Measurements from ENCODE around the gene OSR1.

OSR1 gene

DNA sequence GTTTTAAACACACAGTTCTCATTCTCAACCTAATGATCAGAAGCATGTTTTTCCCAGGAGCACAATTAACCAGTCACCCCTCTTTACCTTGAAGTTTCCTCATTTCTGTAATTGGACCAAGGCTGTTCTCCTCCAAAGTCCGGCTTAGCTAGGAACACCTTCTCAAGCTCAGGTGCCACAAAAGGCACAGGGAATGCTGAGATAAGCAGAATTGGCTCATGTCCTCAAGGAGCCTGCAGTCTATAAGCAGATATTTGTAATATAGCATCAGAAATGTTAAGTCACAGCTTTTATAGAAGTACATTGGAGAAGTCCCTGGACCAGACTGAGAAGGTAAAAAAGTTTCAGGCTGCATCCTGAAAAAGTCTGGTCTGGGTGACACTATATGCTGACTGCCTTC is 20.7 kb downstream of the OSR1 start:
- Histone ChIP-seq H3K36me3 (ENCODE audit: control insufficient read depth in 5 of 5, insufficient read depth in 5 of 5, low read length in 5 of 5) (peaks cover 0 to 8% (median 5%) of the 10 kb centered on the region in 5 donors), H3K9ac (ENCODE audit: low read length in 5 of 5) (no peak overlapping the region), H3K27ac (ENCODE audit: low read depth, low read length) (no peak overlapping the region), H3K9me3 (ENCODE audit: control insufficient read depth in 5 of 5, low read length in 5 of 5) (no peaks in the 10 kb centered on the region), H3K4me3 (ENCODE audit: low read depth in 1 of 5, low read length in 5 of 5) (no peak overlapping the region), H3K4me1 (ENCODE audit: control insufficient read depth in 5 of 5, insufficient read depth in 5 of 5, low read length in 5 of 5) (peaks cover 0 to 4% (median 0%) of the 10 kb centered on the region in 5 donors), H3K27me3 (ENCODE audit: control insufficient read depth in 5 of 5, insufficient read depth in 4 of 5, low read length in 5 of 5) (no peaks in the 10 kb centered on the region)

DNA sequence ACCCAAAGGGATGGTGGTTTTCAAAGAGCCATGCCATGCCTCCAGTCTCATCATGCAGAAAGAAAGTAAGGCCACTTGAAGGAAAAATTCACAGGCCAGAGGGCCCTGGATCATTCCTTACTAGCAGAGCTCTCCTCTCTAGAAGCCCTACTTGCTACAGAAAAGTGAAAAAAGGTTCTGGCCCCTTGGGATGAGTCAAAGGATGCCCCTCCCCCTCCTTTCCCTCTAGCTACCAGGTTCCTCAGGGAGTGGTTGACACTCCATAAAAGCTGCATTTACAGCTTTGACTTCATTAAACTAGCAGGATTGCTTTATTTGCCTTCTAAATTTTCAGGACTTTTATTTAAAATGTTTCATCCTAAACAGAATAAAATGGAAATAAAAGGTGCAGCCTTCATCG is 21.2 kb downstream of the OSR1 start:
- H3K9ac ChIP-seq (ENCODE audit: low read length in 5 of 5) = no peak overlapping the region
- H3K9me3 ChIP-seq (ENCODE audit: control insufficient read depth in 5 of 5, low read length in 5 of 5) = no peaks in the 10 kb centered on the region
- H3K36me3 ChIP-seq (ENCODE audit: control insufficient read depth in 5 of 5, insufficient read depth in 5 of 5, low read length in 5 of 5) = peaks cover 0 to 8% (median 5%) of the 10 kb centered on the region in 5 donors
- peaks cover 0 to 4% (median 0%) of the 10 kb centered on the region in 5 donors for H3K4me1 ChIP-seq (ENCODE audit: control insufficient read depth in 5 of 5, insufficient read depth in 5 of 5, low read length in 5 of 5)
- H3K27me3 ChIP-seq (ENCODE audit: control insufficient read depth in 5 of 5, insufficient read depth in 4 of 5, low read length in 5 of 5) = no peaks in the 10 kb centered on the region
- H3K27ac ChIP-seq (ENCODE audit: low read depth, low read length) = no peak overlapping the region
- H3K4me3 ChIP-seq (ENCODE audit: low read depth in 1 of 5, low read length in 5 of 5) = no peak overlapping the region

DNA sequence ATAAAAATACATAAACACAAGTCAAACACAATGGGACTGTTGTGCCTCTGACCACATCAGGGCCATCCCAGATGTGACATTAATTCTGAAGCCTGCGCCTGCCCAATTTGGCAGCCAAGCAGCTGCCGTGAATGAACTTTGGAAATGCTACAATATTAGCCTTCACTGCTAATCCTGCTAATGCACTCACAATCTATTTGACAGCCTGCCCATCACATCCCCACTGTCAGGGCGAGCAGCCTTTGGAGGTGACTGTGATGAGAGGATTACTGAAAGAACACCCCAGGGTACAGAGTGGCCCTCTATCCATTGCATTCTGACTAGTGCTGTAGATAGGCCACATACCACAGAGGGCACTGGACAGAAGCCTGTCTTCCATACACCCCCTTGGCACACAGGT is 21.6 kb downstream of the OSR1 start:
- H3K9me3 ChIP-seq (ENCODE audit: control insufficient read depth in 5 of 5, low read length in 5 of 5) = no peaks in the 10 kb centered on the region
- H3K27me3 ChIP-seq (ENCODE audit: control insufficient read depth in 5 of 5, insufficient read depth in 4 of 5, low read length in 5 of 5) = no peaks in the 10 kb centered on the region
- H3K27ac ChIP-seq (ENCODE audit: low read depth, low read length) = no peak overlapping the region
- H3K36me3 ChIP-seq (ENCODE audit: control insufficient read depth in 5 of 5, insufficient read depth in 5 of 5, low read length in 5 of 5) = peaks cover 0 to 8% (median 5%) of the 10 kb centered on the region in 5 donors
- peaks cover 0 to 4% (median 0%) of the 10 kb centered on the region in 5 donors for H3K4me1 ChIP-seq (ENCODE audit: control insufficient read depth in 5 of 5, insufficient read depth in 5 of 5, low read length in 5 of 5)
- no peak overlapping the region for H3K4me3 ChIP-seq (ENCODE audit: low read depth in 1 of 5, low read length in 5 of 5)
- H3K9ac ChIP-seq (ENCODE audit: low read length in 5 of 5) = no peak overlapping the region

DNA sequence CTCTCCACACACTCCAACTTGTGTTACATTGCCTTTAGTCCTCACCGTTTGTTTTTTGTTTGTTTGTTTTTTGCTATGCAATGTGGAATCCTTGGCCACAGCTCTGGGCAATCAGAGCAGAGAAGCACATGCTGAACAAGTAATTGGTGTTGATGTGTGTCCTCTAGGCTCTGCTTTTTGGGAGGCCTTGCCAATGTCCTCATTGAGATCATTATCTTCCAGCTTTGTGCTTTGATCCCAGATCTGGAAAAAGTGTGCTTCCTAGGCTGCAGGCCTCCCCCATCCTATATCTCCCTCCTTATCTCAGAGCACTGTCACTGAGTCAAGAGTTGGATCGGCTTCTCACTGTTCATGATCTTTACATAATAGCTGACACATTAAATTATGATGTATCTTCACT is 25.9 kb downstream of the OSR1 start:
- no peak overlapping the region for H3K4me3 ChIP-seq (ENCODE audit: low read depth in 1 of 5, low read length in 5 of 5)

DNA sequence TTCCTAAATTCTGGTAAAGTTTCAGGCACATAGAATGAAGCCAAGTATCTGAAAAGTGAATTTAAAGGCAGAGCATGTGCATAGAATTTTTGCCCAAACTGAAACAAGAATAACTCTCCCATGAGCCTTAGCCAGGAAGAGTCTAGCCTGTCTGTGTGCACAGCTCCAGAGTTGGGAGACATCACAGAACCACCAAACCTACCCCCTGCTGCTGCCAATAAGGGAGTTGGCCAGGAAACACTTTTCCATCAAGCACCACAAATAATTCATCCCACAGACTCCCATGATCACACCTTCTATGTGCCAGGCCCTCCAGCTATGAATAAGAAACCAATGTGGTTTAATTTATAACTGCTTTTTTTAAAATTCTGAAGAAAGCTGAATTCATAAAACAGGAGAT is 27.0 kb downstream of the OSR1 start:
- Histone ChIP-seq H3K4me1 (ENCODE audit: control insufficient read depth in 5 of 5, insufficient read depth in 5 of 5, low read length in 5 of 5) (no peaks in the 10 kb centered on the region), H3K9ac (ENCODE audit: low read length in 5 of 5) (no peak overlapping the region), H3K27ac (ENCODE audit: low read depth, low read length) (no peak overlapping the region), H3K9me3 (ENCODE audit: control insufficient read depth in 5 of 5, low read length in 5 of 5) (no peaks in the 10 kb centered on the region), H3K36me3 (ENCODE audit: control insufficient read depth in 5 of 5, insufficient read depth in 5 of 5, low read length in 5 of 5) (peaks cover 0 to 5% (median 0%) of the 10 kb centered on the region in 5 donors), H3K27me3 (ENCODE audit: control insufficient read depth in 5 of 5, insufficient read depth in 4 of 5, low read length in 5 of 5) (no peaks in the 10 kb centered on the region), H3K4me3 (ENCODE audit: low read depth in 1 of 5, low read length in 5 of 5) (no peak overlapping the region)

More for the DNA sequence above, 25.9 kb downstream of the OSR1 start:
- no peak overlapping the region for H3K27ac ChIP-seq (ENCODE audit: low read depth, low read length)
- H3K36me3 ChIP-seq (ENCODE audit: control insufficient read depth in 5 of 5, insufficient read depth in 5 of 5, low read length in 5 of 5) = peaks cover 0 to 5% (median 0%) of the 10 kb centered on the region in 5 donors
- H3K9ac ChIP-seq (ENCODE audit: low read length in 5 of 5) = no peak overlapping the region
- H3K9me3 ChIP-seq (ENCODE audit: control insufficient read depth in 5 of 5, low read length in 5 of 5) = no peaks in the 10 kb centered on the region
- H3K4me1 ChIP-seq (ENCODE audit: control insufficient read depth in 5 of 5, insufficient read depth in 5 of 5, low read length in 5 of 5) = peaks cover 0 to 4% (median 0%) of the 10 kb centered on the region in 5 donors
- H3K27me3 ChIP-seq (ENCODE audit: control insufficient read depth in 5 of 5, insufficient read depth in 4 of 5, low read length in 5 of 5) = no peaks in the 10 kb centered on the region

DNA sequence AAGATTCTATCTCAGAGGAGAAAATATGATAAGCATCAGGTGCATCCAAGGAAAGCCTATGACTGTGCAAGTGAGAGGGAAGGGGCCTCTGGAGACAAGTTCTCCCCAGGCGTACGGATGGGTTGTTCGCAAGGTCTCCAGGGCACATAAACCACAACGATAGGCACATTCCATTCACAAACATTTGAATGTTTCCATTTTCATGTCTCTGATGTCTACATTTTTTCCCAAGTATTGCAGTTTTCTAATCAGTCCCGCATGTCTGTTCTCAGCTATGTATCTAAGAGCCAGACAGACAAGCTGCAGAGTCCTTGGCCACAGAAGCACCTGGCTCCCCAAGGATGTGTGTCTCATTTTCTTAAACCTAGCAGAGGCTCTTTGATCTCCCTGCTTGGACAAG is 28.0 kb downstream of the OSR1 start:
- H3K9ac ChIP-seq (ENCODE audit: low read length in 5 of 5) = no peak overlapping the region
- no peaks in the 10 kb centered on the region for H3K9me3 ChIP-seq (ENCODE audit: control insufficient read depth in 5 of 5, low read length in 5 of 5)
- no peak overlapping the region for H3K27ac ChIP-seq (ENCODE audit: low read depth, low read length)
- H3K4me1 ChIP-seq (ENCODE audit: control insufficient read depth in 5 of 5, insufficient read depth in 5 of 5, low read length in 5 of 5) = no peaks in the 10 kb centered on the region
- H3K36me3 ChIP-seq (ENCODE audit: control insufficient read depth in 5 of 5, insufficient read depth in 5 of 5, low read length in 5 of 5) = peaks cover 0 to 5% (median 0%) of the 10 kb centered on the region in 5 donors
- no peaks in the 10 kb centered on the region for H3K27me3 ChIP-seq (ENCODE audit: control insufficient read depth in 5 of 5, insufficient read depth in 4 of 5, low read length in 5 of 5)
- H3K4me3 ChIP-seq (ENCODE audit: low read depth in 1 of 5, low read length in 5 of 5) = no peak overlapping the region

DNA sequence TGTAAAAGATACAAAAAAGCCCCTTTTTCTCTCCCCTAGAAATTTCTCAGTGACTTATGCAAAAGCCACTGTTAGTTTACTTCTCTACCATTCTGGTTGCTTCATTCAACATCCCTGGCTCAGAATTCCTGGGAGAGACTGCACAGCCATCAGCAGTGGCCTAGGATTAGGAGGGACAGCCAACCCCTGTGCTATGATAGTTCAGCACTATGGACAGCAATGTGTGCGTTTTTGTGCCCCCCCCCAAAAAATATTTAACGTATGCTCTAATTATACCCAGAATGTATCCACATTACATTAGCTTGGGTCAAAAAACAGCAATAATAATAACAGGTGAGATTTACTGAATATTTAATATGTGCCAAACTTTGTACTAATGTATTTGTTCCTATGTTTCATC is 29.0 kb downstream of the OSR1 start:
- no peak overlapping the region for H3K9ac ChIP-seq (ENCODE audit: low read length in 5 of 5)
- no peaks in the 10 kb centered on the region for H3K9me3 ChIP-seq (ENCODE audit: control insufficient read depth in 5 of 5, low read length in 5 of 5)

DNA sequence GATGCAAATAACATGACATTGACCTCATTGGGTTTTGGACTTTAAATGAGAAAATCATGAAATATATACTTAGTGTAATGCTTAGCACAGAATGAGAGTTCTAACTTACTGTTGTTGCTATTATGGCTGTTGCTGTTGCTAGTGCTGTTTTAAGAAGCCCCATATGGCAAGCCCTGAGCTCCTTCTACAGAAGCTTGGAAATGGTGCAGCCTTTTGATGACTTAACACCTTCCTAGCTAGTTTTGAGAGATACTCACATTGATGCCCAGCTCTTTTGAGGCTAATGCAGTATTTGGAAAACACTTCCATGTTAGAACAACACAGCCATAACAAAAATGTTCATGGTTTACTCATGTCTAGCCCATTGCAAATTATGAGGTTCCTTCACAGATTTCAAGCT is 30.9 kb downstream of the OSR1 start:
- H3K9ac ChIP-seq (ENCODE audit: low read length in 5 of 5) = no peak overlapping the region
- no peaks in the 10 kb centered on the region for H3K36me3 ChIP-seq (ENCODE audit: control insufficient read depth in 5 of 5, insufficient read depth in 5 of 5, low read length in 5 of 5)
- no peak overlapping the region for H3K27ac ChIP-seq (ENCODE audit: low read depth, low read length)
- no peaks in the 10 kb centered on the region for H3K27me3 ChIP-seq (ENCODE audit: control insufficient read depth in 5 of 5, insufficient read depth in 4 of 5, low read length in 5 of 5)
- no peak overlapping the region for H3K4me3 ChIP-seq (ENCODE audit: low read depth in 1 of 5, low read length in 5 of 5)
- no peaks in the 10 kb centered on the region for H3K9me3 ChIP-seq (ENCODE audit: control insufficient read depth in 5 of 5, low read length in 5 of 5)
- H3K4me1 ChIP-seq (ENCODE audit: control insufficient read depth in 5 of 5, insufficient read depth in 5 of 5, low read length in 5 of 5) = no peaks in the 10 kb centered on the region

More for the DNA sequence above, 29.0 kb downstream of the OSR1 start:
- Histone ChIP-seq H3K27me3 (ENCODE audit: control insufficient read depth in 5 of 5, insufficient read depth in 4 of 5, low read length in 5 of 5) (no peaks in the 10 kb centered on the region), H3K4me3 (ENCODE audit: low read depth in 1 of 5, low read length in 5 of 5) (no peak overlapping the region), H3K4me1 (ENCODE audit: control insufficient read depth in 5 of 5, insufficient read depth in 5 of 5, low read length in 5 of 5) (no peaks in the 10 kb centered on the region), H3K27ac (ENCODE audit: low read depth, low read length) (no peak overlapping the region), H3K36me3 (ENCODE audit: control insufficient read depth in 5 of 5, insufficient read depth in 5 of 5, low read length in 5 of 5) (peaks cover 0 to 5% (median 0%) of the 10 kb centered on the region in 5 donors)

DNA sequence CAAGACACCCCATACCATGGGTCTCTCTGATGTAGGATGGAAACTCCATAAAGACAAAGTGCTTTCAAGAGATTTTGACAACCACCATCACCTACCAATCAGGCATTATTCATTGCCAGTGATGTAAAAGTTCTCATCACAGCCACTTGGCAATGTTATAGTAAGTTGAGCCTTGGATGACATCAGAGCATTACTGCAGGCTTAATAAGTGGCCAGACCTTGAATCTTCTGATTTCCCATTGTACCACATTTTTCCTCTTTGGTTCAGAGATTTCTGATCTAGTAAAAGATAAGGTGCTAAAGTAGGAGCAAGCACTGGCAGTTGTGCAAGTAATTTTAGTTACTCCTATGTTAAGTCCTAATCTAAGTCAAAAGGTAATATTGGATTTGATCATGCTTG is 36.5 kb downstream of the OSR1 start:
- H3K4me3 ChIP-seq (ENCODE audit: low read depth in 1 of 5, low read length in 5 of 5) = no peak overlapping the region
- H3K4me1 ChIP-seq (ENCODE audit: control insufficient read depth in 5 of 5, insufficient read depth in 5 of 5, low read length in 5 of 5) = no peaks in the 10 kb centered on the region
- H3K27me3 ChIP-seq (ENCODE audit: control insufficient read depth in 5 of 5, insufficient read depth in 4 of 5, low read length in 5 of 5) = no peaks in the 10 kb centered on the region
- H3K9me3 ChIP-seq (ENCODE audit: control insufficient read depth in 5 of 5, low read length in 5 of 5) = peaks cover 0 to 4% (median 2%) of the 10 kb centered on the region in 5 donors
- no peak overlapping the region for H3K27ac ChIP-seq (ENCODE audit: low read depth, low read length)
- H3K36me3 ChIP-seq (ENCODE audit: control insufficient read depth in 5 of 5, insufficient read depth in 5 of 5, low read length in 5 of 5) = peaks cover 0 to 2% (median 0%) of the 10 kb centered on the region in 5 donors
- no peak overlapping the region for H3K9ac ChIP-seq (ENCODE audit: low read length in 5 of 5)

DNA sequence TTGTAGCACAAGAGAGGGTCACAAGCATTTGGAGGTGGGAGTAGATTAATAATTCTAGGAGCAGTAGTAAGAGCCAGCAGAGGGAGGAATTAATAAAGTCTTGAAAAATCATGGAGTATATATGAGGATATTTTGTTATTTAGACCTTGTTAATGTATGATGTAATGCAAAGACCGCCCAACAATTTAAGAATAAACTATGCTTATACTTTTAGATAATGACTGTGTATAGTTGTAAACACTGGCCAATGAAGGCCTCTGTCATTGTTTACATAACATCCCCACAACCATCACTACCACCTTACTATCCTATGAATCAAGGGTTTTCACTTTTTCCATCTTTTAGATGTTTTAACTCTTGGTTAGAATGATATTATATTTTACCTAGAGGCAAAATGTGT is 37.6 kb downstream of the OSR1 start:
- H3K27ac ChIP-seq (ENCODE audit: low read depth, low read length) = no peak overlapping the region
- H3K36me3 ChIP-seq (ENCODE audit: control insufficient read depth in 5 of 5, insufficient read depth in 5 of 5, low read length in 5 of 5) = peaks cover 0 to 2% (median 0%) of the 10 kb centered on the region in 5 donors
- no peaks in the 10 kb centered on the region for H3K27me3 ChIP-seq (ENCODE audit: control insufficient read depth in 5 of 5, insufficient read depth in 4 of 5, low read length in 5 of 5)
- H3K9ac ChIP-seq (ENCODE audit: low read length in 5 of 5) = no peak overlapping the region
- no peak overlapping the region for H3K4me3 ChIP-seq (ENCODE audit: low read depth in 1 of 5, low read length in 5 of 5)
- peaks cover 0 to 4% (median 2%) of the 10 kb centered on the region in 5 donors for H3K9me3 ChIP-seq (ENCODE audit: control insufficient read depth in 5 of 5, low read length in 5 of 5)
- no peaks in the 10 kb centered on the region for H3K4me1 ChIP-seq (ENCODE audit: control insufficient read depth in 5 of 5, insufficient read depth in 5 of 5, low read length in 5 of 5)

DNA sequence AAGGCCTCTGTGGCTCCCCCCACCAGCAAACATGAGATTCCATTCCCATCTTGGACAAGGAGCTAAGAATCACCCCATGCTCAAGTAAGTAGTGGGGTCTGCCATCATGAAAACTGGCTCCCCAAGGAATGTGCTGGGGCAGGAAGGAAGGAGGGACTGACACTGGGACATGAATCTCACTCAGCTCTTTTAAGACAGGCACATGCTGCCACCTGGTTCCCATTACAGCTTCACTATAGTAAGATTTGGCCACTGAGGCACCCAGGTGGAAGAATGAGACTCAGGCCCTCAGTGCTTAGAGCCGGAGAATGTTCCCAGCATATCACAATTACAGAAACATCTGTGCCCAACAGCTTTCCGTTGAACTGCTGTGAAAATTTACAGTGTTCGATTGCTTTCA is 38.7 kb downstream of the OSR1 start:
- no peaks in the 10 kb centered on the region for H3K4me1 ChIP-seq (ENCODE audit: control insufficient read depth in 5 of 5, insufficient read depth in 5 of 5, low read length in 5 of 5)
- H3K27ac ChIP-seq (ENCODE audit: low read depth, low read length) = no peak overlapping the region
- no peak overlapping the region for H3K9ac ChIP-seq (ENCODE audit: low read length in 5 of 5)
- H3K36me3 ChIP-seq (ENCODE audit: control insufficient read depth in 5 of 5, insufficient read depth in 5 of 5, low read length in 5 of 5) = peaks cover 0 to 2% (median 0%) of the 10 kb centered on the region in 5 donors
- no peaks in the 10 kb centered on the region for H3K27me3 ChIP-seq (ENCODE audit: control insufficient read depth in 5 of 5, insufficient read depth in 4 of 5, low read length in 5 of 5)
- no peak overlapping the region for H3K4me3 ChIP-seq (ENCODE audit: low read depth in 1 of 5, low read length in 5 of 5)
- H3K9me3 ChIP-seq (ENCODE audit: control insufficient read depth in 5 of 5, low read length in 5 of 5) = peaks cover 0 to 4% (median 2%) of the 10 kb centered on the region in 5 donors

All from subcutaneous abdominal adipose tissue (tissue), 5 donors.